ENCODE results near the gene HLA-DOA.

The HLA-DOA gene

GRCh38 chr6:32962213-32962826 is 47.1 kb downstream of the HLA-DOA start:
- no peak for DNase-seq

GRCh38 chr6:32960563-32960962 is 48.8 kb downstream of the HLA-DOA start:
- no peak for DNase-seq

- no peak for DNase-seq
These were observed 53.2 kb downstream of the HLA-DOA start for GRCh38 chr6:32956176-32956575.

- peak; percentile 42 for DNase-seq
These were observed 54.2 kb downstream of the HLA-DOA start for GRCh38 chr6:32954986-32955802.

GRCh38 chr6:32954267-32954666 is 55.1 kb downstream of the HLA-DOA start:
- DNase-seq, result no peak

Data from hematopoietic multipotent progenitor cell treated with erythropoietin and hydrocortisone succinate and interleukin-3 and kit ligand, for 8 days (in vitro differentiated cells).